HG02678 (cell line): Measurements from ENCODE around the gene SMIM11.

Experiments
- ATAC-seq: cut with Tn5 transposase; IDR thresholded peaks from one replicate; pipeline ENCODE4 v1.9.1; 2021; ENCODE audit warnings: mild to moderate bottlenecking, moderate library complexity; ENCODE audit not compliant: unreplicated experiment

SMIM11 gene, protein sequence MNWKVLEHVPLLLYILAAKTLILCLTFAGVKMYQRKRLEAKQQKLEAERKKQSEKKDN

DNA sequence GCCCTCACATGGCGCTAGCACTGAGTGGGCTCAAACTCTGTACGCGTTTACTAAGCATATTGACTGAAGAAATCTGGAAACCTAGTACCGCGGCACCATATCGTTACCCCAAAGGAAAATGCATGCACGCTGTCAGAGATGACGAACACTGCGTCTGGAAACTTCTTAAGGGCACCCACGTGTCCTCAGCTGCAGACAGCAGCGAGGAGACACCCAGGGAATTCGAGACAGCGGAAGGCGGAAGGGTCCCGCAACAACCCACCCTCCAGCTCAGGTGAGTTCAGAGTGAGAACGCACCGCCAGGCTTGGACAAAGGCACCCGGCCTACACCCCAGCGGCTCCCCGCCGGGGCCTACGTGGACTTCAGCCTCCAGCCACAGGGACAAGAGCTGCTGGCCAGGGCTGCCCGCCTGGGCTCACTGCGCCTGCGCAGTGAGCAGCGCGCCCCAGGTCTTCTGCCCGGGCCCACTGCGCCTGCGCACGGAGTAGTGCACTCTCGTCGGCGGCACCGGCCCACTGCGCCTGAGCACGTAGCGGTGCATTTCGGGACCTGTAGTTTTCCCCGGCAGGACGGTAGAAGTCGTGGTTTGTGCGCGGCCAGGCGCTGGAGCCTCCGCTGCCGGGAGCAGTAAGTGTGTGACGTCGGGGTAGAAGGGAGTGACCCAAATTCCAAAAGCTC lies at the start of gene SMIM11:
Gene SMIM11 (plus strand): TSS at position 568 of the 679 bp plus-strand sequence. CDS start 3,998 bp downstream, outside the sequence.
- peak; percentile 96 for ATAC-seq

DNA sequence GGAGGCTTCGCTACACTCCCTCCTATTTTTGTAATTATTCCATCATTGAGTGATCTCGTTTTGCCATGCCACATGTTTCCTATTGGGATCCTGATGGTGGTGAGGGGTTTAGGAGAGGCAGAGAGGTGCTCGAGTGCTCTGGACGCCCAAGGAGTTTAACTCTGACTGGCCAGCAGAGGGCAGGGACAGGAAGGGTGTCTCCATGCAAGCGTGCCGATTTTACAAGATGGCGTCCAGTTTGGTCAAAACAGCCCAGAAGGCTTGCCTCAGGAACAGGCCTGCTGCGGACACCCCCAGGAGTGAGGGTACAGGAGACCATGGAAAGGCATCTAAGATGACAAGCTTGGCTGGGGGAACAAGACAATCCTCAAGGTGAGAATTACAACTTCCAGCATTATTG lies 45.3 kb upstream of the SMIM11 start:
- ATAC-seq: no peak

DNA sequence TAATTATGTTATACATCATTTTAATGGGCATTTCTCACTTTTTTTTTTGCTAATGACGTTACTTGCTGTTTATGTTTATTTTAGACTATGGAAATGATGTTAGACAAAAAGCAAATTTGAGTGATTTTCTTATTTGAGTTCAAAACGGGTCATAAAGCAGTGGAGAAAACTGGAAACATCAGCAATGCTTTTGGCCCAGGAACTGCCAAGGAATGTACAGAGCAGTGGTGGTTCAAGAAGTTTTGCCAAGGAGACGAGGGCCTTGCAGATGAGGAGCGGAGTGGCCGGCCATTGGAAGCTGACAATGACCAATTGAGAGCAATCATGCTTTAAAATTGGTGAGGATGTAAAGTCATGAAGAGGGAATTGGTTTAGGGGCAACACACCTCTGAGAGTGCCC lies 43.6 kb upstream of the SMIM11 start:
- no peak for ATAC-seq

DNA sequence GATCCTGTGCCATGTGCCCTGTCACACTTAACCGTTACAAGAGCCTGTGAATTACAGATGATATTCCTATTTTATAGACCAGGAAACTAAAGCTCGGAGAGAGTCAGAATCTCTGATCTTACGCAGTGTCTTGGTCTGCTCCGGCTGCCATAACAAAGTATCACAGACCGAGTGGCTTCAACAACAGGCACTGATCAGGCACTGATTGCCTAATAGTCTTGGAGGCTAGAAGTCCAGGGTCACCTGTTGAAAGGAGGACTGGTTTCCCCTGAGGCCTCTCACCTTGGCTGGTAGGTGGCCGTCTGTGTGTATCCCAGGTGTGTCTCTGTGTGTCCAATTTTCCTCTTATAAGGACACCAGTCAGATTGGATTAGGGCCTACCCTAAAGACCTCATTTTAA lies 43.0 kb upstream of the SMIM11 start:
- no peak for ATAC-seq

DNA sequence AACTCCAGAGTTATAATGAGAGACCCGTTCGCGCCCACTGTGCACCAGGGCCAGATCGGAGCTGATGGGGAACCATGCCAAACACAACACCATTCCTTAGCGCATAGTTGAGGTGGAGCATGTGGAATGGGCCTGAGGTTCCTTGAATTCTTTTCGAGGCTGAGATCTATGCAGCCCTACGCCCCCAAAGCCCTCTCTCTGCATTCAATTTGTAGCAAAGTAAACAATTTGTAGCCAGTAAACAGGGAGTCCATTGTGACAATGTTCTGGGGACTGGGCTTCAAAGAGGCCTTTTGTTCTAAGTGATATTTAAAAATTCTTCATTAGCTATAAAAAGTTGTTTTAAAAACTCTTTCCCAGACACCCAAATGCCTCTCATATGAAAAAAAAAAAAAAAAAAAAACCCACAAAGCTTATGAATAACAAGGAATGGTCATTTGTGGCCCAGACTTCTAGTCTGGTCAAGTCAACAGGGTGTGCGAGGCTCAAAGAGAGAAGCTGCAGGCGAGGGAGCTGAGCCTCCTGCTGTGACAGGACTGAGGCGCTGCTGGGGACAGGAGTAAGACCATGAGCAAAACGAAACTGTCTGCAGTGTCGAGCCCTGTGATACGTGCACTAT lies 42.1 kb upstream of the SMIM11 start:
- no peak for ATAC-seq

DNA sequence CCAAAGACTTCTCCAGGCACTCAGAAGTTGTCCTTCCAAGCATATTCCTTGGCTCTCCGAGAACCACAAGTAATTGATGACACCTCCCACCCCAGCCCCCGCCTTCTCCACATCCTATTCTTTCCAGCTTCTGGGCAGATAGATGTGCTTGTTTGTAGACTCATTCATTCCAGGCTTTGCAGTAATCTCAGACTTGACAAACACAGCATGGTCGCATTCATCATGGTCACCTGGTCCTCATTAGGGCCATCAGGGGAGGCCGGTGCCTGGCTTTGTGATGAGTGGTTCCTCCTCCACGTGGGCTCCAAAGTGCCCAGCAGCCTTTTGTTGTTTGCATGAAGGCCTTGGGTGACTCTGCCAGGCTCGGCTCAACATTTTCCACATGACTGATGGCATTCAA lies 40.0 kb upstream of the SMIM11 start:
- no peak for ATAC-seq

DNA sequence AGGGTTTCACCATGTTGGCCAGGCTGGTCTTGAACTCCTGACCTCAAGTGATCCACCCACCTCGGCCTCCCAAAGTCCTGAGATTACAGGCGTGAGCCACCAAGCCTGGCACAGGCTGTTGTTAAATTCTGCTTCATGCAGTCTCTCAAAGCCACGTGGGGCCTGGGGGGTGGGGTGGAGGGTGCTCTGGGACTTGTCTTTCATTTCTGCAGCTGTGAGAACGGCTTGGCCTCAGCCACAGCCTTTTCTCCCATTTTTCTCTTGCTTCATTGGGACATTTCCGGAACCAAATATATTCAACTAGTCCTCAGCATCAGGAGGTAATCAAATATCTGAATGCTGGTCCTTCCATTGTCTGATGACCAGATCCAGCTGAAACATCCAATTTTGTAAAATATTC lies 39.1 kb upstream of the SMIM11 start:
- ATAC-seq: no peak

DNA sequence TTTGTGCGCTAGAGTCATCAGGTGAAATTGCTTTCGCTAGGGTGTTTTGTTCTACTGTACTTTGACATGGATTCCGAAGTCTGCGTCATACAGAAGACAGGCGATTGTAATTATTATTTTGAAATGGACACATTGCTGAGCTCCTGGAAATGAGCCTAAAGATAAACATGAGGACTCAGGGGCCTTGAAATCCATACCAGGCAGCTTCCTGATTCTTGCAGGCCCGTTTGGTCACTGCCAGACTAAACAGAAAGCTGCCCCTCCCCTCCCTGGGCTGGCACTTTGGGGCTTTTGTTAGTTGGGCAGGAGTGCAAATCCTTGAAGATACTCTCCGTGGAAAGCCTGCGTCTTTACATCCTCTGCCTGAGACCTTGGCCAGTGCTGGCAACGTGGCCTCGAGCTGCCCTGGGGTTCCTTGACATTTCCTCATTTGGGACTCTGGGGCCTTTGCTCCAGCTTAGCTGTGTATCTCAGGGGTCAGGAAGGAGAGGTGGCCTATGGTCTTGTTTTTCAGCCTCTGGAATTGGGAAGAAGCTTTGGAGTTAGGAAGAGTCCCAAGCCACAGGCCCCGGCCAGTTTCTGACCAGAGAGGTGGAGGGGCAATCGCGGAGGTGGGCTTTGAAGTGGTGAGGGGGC lies 38.4 kb upstream of the SMIM11 start:
- no peak for ATAC-seq

DNA sequence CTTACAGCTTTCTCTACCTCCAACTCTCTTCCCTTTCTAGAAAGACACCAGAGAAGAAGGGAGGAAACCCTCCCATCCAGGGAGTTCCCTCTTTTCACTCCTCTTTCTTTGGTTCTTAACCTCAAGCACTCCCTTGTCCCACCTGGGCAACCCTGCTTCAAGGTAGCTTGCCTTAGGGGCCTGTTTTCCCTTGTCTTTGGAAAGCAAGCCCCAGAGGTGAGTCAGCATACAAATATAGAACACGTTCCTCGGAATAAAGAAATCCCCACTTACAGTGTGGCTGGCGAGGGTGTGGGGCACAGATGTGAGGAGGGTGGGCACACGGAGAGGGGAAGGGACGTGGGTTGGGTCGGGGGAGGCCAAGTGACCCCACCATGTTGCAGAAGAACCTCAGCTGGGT lies 37.6 kb upstream of the SMIM11 start:
- no peak for ATAC-seq

DNA sequence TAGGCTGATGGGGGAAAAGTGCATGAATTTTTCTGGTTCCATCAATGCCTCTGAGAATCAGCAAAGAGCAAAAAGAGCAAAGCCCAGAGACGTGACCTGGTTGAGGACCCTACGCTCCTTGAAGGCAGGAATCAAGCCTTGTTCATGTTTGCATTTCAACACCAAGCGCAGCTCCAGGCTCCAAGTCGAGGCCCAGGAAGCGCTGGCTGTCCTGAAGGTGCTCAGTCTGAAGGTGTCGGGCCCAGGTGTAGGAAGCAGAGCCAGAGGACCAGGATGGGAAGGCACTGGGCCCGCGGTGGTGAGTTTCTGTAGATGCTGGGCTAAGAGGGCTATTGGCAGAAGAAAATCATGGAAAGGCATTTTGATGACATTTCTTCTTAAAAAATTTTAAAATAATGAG lies 37.1 kb upstream of the SMIM11 start:
- ATAC-seq: no peak

DNA sequence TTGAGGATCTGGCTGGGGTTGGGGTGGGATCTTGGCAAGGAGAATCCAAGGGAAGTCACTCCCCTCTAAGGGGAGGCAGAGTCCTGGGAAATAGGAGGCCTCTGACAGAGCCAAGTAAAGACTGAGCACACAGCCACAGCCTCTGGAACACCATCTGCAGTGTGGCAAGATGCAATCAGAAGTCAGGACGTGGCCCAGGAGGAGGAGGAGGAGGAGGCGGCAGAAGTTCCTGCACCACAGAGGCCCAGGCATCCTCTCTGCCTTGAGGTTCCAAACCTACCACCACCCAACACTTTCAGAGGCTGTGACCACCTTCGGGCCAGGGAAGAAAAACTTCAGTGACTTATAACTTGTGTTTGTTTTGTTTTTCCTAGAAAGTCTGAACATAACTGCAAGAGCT lies 35.2 kb upstream of the SMIM11 start:
- ATAC-seq: no peak

DNA sequence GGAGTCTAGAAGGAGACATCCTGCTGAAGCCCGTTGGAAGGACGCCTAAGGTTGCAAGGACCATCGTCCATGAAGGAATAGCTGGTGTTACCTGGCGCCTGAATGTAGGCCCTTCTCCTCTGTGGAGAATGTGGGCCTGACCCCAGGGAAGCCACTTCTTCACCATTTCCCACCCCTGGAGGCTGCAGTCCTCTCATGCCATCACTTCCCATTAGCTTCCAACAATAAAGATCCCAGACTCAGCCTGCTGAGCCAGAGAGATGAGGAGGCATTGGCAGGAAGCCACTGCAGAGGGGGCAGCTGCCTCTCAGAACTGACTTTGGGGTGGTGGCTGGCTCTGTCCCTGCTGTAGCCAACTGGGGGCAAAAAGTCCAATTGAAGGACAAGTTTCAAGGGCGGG lies 32.8 kb upstream of the SMIM11 start:
- ATAC-seq: no peak

DNA sequence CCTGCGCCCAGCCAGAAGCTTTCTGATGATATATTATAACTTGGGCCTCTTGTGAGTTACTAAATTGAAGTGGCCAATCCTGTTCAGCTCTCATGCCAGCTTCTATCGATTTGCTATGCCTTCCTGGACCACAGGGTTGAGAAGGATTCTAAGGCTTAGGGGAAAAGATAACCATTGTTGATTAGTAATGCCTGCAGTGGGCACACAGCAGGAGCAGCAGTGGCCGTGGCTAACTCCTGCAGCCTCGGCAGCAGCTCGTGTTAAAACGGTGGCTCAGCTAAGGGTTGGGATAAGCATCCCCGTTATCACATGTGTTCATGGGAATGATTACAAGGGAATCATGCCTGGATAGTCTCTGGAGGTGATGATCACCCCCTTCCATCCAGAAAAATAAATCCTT lies 32.0 kb upstream of the SMIM11 start:
- ATAC-seq: no peak

DNA sequence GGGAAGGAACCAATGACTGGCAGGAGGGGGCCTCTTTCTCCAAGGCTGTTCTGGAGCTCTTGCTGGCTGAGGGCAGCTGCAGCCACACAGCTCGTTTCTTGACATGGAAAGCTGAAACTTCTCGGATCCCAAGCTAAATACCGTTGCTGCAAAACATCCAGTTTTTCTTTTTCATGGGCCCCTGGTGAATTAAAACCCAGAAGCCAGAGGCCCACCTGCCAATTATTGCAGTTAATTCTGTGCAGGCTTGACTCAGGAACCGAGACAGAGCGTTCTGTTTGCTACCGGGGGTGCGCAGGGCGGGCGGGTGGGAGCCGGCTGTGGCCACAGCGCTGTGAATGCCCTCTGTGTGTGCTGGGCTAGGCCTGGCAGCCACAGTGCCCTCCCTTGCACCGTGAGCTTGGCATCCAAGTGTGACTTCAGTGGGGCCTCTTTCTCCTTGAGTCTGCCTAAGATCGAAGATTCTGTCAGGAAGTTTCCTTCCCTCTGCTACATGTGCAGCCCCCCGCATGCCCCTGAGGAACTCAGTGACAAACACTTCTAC lies 31.4 kb upstream of the SMIM11 start:
- ATAC-seq: no peak

DNA sequence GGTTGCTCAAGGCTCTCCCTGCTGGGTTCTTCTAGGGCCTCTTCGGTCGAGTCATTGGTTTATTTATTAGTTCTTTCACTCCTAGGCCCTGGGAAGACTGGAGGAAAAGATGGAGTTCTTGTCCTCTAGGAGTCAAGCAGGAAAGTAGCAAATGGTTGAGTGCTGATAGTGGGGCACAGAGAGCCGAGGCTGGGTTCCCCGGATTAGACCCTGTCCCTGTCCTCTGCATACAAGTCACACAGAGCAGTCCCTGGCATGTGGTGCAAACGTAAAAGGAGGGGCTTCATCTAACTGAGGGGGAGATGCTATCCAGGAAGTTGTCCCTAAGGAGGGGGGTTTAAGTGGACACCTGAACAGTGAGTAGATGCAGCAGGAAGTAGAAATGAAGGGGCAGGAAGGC lies 30.7 kb upstream of the SMIM11 start:
- no peak for ATAC-seq

DNA sequence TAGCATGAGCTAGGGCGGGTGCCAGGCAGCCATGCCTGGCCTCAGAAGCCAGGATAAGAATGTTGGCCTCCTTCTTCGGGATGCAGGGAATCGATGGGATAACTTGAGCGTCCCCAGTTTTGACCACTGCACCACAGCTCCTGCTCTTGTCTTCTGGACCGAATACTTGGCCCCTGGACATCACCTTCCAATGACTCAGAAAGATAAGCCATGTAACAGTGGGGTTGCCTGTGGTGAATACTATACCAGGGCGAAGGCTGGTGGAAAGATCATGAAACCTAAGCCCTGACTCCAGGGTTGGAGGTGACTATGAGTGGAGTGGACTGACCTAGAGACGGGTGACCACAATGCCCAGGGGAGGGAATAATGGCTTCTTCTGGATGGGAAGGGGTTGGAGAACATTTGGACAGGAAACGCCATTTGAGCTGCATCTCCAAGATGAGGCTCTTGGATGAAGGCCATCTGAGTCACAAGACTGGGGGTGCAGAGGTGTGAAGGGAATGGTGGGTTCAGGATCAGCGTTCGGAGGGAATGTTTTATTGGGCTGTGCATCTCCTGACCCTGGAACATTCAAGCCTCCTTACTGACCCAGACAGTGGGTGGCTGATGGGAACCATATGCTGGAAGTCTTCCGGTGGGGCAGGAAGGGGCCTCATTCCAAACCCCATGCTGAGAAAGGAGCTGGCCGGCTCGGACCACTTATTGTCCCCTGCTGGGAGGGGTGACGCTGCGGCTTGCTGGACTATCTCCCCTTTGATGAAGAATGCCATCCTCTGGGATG lies 30.0 kb upstream of the SMIM11 start:
- no peak for ATAC-seq

DNA sequence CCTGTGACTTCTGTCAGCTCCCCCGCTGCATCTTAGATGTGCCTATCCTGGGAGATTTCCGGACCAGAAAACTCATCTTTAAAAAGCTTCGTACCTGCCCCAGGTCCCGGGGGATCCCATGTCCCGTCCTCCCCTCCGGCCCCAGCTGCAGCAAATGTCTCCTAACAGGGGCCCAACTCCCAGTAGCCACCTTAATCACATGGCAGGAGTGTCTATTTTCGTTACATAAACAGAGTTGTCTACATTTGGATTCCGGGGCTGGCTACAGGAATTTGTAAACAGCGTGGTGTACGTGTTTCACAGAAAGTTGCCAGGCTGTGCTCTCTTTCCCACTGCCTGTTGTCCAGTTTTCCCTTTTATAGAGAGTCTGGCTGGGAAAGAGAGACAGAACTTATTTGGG lies 29.4 kb upstream of the SMIM11 start:
- no peak for ATAC-seq

DNA sequence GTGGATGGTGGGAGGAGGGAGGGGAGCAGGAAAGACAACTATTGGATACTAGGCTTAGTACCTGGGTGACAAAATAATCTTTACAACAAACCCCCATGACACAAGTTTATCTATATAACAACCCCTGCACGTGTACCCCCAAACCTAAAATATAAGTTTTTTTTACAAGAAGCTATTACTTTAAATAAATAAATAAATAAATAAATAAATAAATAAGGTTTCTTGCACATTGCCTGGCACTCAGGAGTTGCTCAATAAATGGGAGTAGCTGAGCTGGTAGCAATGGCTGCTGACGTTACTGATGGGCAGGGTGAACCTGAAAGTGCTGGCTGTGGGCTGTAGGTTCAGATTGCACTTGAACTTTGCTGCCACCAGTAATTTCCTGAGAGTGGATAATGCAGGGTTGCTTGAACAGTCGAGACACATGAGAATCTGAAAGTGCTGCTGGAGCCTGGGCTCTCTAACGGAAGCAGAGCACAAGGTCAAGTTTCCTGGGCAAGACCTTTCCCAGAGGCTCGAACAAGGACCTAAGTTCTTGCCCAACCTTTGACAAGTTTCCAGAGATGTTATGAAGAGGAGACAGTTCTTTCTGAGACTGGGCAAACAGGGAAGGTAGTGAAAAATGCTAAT lies 26.3 kb upstream of the SMIM11 start:
- no peak for ATAC-seq

DNA sequence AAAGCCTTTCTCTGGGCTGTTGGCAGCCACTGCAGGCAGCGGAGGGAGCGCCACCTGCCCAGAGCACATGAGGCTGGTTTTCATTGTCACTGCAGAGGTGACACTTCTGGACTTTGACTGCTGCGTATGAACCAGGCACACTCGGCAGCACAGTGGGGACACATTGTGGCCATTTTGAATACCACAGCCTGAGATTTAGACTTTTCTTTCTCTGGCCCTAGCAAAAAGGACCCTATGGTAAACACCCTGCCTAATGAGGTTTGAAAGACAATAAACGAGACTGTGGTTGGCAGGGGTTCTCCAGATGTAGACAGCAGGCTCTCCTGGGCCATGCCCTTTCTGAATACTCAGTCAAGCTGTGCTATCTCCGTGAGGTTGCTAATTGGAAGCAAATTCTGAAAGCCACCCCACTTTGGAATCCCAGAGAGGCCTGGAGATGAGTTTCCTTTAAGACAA lies 23.5 kb upstream of the SMIM11 start:
- ATAC-seq: peak; percentile 52

DNA sequence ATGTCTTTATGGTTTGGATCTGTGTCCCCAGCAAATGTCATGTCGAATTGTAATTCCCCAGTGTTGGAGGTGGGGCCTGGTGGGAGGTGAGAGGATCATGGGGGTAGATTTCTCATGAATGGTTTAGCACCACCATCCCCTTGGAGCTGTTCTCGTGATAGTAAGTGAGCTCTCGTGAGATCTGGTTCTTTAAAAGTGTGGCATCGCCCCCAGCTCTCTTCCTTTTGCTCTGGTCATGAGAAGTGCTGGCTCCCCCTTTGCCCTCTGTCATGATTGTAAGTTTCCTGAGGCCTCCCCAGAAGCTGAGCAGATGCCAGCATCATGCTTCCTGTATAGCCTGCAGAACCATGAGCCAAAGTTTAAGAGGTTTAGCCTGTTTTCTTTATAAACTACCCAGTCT lies 22.8 kb upstream of the SMIM11 start:
- no peak for ATAC-seq

DNA sequence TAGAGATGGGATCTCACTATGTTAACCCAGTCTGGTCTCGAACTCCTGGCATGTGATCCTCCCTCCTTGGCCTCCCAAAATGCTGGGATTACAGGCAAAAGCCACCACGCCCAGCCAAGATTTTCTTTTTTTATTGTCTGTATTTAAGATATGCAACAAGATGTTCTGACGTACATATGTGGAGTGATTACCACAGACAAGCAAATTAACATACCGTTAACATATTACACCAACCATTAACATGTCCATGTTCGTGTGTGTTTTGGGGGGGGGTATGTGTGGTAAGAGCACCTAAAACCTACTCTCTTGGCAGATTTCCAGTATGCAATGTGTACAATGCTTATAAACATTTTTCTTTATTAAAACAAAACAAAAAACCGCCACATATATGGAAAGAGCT lies 22.1 kb upstream of the SMIM11 start:
- ATAC-seq: no peak
